GM10248 (cell line): ENCODE measurements around the gene UCHL5.
"Not testable (repeated sequence)": the region's sequence is repeated elsewhere in the genome, so short reads cannot be mapped to it uniquely, and the experiment has no call there.

ENCODE experiments used
- CTCF ChIA-PET: fragments of 300-600 bp; sonication (Branson Sonifier 250); formaldehyde crosslinking; extraction: SDS; loops from one replicate; lab custom pipeline; 2021; ENCODE audit warnings: antibody characterized with exemption; lab: Yijun Ruan, JAX
- POLR2A ChIA-PET: fragments of 350-650 bp; sonication (Branson Sonifier 250); formaldehyde crosslinking; extraction: SDS; loops from one replicate; lab custom pipeline; 2020; ENCODE audit warnings: antibody characterized with exemption; lab: Yijun Ruan, JAX
- DNase-seq: peaks from one replicate; pipeline ENCODE4 v3.0.0; 2012; ENCODE audit errors: extremely low spot score
- TF ChIP-seq, protein P1 (sequence below): IDR thresholded peaks from 2 replicates; pipeline ENCODE4 v1.5.1; 2012; ENCODE audit warnings: mild to moderate bottlenecking, low read depth; ENCODE audit errors: extremely low read depth, missing control alignments, control extremely low read depth

Gene UCHL5

DNA sequence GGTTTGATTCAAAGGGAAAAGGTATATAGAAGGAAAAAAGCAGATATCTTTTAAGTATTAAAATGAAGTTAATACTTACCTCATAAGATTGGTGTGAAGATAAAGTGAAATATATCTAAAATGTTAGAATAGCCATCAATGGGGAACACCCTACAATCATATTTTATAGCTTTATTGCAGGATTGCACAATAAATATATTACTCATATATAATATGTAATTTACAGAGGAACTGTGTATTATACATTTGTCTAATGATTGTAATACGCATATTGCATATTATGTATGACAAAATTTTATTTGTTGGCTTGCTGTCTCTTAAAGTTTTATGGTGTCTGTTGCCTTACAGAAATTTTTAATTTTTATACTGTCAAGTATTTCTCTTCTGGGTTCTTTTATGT lies 47.8 kb downstream of the UCHL5 start:
- TF ChIP-seq, protein P1, sequence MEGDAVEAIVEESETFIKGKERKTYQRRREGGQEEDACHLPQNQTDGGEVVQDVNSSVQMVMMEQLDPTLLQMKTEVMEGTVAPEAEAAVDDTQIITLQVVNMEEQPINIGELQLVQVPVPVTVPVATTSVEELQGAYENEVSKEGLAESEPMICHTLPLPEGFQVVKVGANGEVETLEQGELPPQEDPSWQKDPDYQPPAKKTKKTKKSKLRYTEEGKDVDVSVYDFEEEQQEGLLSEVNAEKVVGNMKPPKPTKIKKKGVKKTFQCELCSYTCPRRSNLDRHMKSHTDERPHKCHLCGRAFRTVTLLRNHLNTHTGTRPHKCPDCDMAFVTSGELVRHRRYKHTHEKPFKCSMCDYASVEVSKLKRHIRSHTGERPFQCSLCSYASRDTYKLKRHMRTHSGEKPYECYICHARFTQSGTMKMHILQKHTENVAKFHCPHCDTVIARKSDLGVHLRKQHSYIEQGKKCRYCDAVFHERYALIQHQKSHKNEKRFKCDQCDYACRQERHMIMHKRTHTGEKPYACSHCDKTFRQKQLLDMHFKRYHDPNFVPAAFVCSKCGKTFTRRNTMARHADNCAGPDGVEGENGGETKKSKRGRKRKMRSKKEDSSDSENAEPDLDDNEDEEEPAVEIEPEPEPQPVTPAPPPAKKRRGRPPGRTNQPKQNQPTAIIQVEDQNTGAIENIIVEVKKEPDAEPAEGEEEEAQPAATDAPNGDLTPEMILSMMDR = no peak
- no peak for DNase-seq
- ChIA-PET POLR2A (no interaction called here), CTCF (interaction anchor here (1.0 to 1.3 kb wide), 2 partner anchors 9 to 206 kb away, joined by 3 to 5 read pairs; no protein-coding TSS in a partner anchor)

DNA sequence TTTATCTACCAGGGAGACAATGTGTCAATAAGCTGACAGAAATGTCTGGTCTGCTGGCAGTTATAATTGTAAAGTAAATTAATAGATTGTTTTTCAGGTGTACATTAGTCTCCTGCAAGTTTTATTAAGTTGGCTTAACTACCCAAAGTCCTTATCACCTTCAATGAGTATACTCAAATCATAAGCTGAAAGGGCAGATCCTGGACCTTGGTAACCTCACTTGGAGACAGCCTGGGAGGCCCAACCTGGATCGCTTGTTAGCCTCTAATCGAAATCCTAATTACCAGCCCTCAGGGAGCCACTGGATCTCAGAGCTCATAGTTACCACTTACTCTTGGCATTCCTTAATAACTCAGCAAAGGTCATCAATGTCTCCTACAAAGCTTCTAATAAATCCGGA lies 49.7 kb downstream of the UCHL5 start:
- DNase-seq = no peak
- TF ChIP-seq, protein P1 = no peak
- ChIA-PET CTCF (interaction anchor here (0.8 to 2.0 kb wide), 2 partner anchors 10 to 399 kb away, joined by 3 to 8 read pairs; no protein-coding TSS in a partner anchor), POLR2A (no interaction called here)

DNA sequence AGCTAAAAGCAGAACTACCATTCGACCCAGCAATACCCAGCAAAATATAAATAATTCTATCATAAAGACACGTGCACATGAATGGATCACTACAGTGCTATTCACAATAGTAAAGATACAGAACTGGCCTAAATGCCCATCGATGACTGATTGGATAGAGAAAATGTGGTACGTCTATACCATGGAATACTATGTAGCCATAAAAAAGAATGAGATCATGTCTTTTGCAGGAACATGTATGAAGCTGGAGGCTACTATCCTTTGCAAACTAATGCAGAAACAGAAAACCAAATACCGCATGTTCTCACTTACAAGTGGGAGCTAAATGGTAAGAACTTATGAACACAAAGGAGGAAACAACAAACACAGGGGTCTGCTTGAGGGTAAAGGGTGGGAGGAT lies 53.4 kb downstream of the UCHL5 start:
- DNase-seq = no peak
- TF ChIP-seq, protein P1 = no peak
- CTCF ChIA-PET = interaction anchor here (0.9 to 1.6 kb wide), 3 partner anchors 14 to 42 kb away, joined by 3 to 11 read pairs (median 3); no protein-coding TSS in a partner anchor
- POLR2A ChIA-PET = no interaction called here

DNA sequence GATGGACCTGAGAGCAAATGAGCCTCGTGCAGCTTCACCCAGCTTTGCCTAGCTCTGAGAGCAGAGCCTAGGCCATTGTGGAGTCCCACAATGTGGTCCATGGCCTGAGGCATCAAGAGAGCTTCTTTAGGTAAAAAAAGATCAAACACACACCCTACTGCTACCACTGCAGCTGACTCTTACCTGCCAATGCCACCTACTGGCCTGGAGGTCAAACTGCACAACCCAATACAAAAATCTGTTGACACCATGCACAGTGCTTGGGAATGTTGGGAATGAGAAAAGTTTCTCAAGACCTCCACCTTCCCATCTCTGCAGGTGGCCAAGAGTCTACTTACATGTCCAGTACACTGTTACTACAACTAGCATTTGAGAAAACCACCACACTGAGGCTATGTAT lies 60.6 kb downstream of the UCHL5 start:
- CTCF ChIA-PET = interaction anchor here (1.1 to 1.7 kb wide), 2 partner anchors 13 to 21 kb away, joined by 4 read pairs; no protein-coding TSS in a partner anchor
- no peak for DNase-seq
- TF ChIP-seq, protein P1 = peak; percentile 32
- POLR2A ChIA-PET = no interaction called here

DNA sequence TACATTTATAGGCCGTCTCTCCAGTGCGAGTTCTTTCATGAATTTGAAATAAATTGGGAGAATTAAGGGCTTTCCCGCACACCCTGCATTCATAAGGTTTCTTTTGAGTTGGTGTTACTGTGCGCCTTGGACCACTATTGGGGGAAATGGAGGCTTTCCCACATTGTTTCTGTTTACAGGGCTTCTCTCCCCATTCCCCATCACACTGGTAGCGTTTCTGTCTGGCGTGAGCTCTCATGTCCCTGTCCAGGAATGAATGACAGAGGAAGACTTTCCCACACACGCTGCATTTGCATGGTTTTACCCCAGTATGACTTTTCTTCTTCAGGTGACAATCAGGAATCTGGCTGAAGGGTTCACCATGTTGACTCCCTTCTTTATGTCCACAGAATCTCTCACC lies 65.0 kb downstream of the UCHL5 start:
- CTCF ChIA-PET = interaction anchor here (0.9 to 1.0 kb wide), 2 partner anchors 10 to 13 kb away, joined by 3 read pairs; no protein-coding TSS in a partner anchor
- no peak for DNase-seq
- TF ChIP-seq, protein P1 = no peak
- POLR2A ChIA-PET = no interaction called here

DNA sequence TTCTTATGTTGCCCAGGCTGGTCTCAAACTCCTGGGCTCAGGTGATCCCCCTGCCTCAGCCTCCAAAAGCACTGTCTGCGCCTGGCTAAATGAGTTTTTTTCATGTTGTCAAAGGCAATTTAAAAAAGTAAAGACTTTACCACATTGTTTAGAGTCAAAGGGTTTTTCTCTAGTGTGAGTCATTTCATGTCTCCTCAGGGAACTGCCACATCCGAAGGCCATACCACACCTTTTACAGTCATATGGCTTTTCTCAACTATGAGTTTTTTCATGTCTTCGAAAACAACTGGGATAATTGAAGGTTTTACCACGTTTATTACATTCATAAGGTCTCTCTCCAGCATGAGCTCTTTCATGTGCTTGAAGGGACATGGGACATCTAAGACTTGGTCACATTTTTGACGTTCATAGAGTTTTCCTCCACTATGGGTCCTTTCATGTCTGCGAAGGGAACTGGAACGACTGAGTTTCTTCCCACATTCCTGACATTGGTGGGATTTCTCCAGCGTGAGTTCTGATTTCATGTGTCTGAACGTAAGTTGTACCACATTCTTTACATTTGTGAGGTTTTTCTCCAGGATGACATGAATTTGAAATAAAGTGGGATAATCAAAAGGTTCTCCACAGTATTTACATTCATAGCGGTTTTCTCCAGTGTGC lies 65.6 kb downstream of the UCHL5 start:
- POLR2A ChIA-PET = no interaction called here

DNA sequence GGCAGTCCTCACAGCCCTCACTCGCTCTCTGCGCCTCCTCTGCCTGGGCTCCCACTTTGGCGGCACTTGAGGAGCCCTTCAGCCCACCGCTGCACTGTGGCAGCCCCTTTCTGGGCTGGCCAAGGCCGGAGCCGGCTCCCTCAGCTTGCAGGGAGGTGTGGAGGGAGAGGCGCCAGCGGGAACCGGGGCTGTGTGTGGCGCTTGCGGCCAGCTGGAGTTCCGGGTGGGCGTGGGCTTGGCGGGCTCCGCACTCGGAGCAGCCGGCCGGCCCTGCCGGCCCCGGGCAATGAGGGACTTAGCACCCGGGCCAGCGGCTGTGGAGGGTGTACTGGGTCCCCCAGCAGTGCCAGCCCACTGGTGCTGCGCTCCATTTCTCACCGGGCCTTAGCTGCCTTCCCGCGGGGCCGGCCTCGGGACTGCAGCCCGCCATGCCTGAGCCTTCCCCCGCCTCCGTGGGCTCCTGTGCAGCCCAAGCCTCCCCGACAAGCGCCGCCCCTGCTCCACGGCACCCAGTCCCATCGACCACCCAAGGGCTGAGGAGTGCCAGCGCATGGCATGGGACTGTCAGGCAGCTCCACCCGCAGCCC lies 72.3 kb downstream of the UCHL5 start:
- CTCF ChIA-PET, DNase-seq: not testable (repeated sequence)
- POLR2A ChIA-PET = interaction anchor here (1.0 kb wide), 1 partner anchor 180 kb away, joined by 3 read pairs; no protein-coding TSS in a partner anchor

More for the DNA sequence above, 65.6 kb downstream of the UCHL5 start:
- no peak for DNase-seq
- CTCF ChIA-PET = interaction anchor here (0.9 kb wide), 1 partner anchor 14 kb away, joined by 3 read pairs; no protein-coding TSS in a partner anchor
- TF ChIP-seq, protein P1 = no peak
